Astrocyte (in vitro differentiated cells and primary cell): ENCODE results near the gene ECT2. TPM values are rescaled to one million over a fixed set of nuclear protein-coding genes. Genes with fewer than 3 reads are reported as not detected.
"Not testable (repeated sequence)": the region's sequence is repeated elsewhere in the genome, so short reads cannot be mapped to it uniquely, and the experiment has no call there.

Experiments used
- DNase-seq: peaks from one replicate; pipeline ENCODE4 v3.0.0-alpha.2; 2010; ENCODE audit warnings: low read depth
- FAIRE-seq: peaks from 2 replicates; lab custom pipeline; 2011; peaks lifted over from hg19 to GRCh38; lab: Jason Lieb, UNC
- H2AFZ ChIP-seq: 2 replicates; pipeline ENCODE4 v1.6.0; 2012; ENCODE audit warnings: low read depth, low read length, inconsistent platforms
- H3K27ac ChIP-seq: 2 replicates; pipeline ENCODE4 v1.5.1; 2011; ENCODE audit warnings: low read depth, low read length, inconsistent platforms
- H3K27me3 ChIP-seq: 2 replicates; pipeline ENCODE4 v1.6.0; 2011; ENCODE audit warnings: low read length, inconsistent platforms; ENCODE audit not compliant: insufficient read depth
- H3K36me3 ChIP-seq: 2 replicates; pipeline ENCODE4 v1.5.1; 2011; ENCODE audit warnings: low read length, inconsistent platforms; ENCODE audit not compliant: insufficient read depth
- H3K4me1 ChIP-seq: 2 replicates; pipeline ENCODE4 v1.5.1; 2011; ENCODE audit warnings: low read length, inconsistent platforms; ENCODE audit not compliant: insufficient read depth
- H3K4me2 ChIP-seq: 2 replicates; pipeline ENCODE4 v1.6.0; 2012; ENCODE audit warnings: low read length, inconsistent platforms
- H3K4me3 ChIP-seq: 2 replicates; pipeline ENCODE4 v1.5.1; 2011; ENCODE audit warnings: low read depth, mild to moderate bottlenecking, low read length, inconsistent platforms; ENCODE audit not compliant: insufficient read depth
- H3K79me2 ChIP-seq: 2 replicates; pipeline ENCODE4 v1.6.0; 2012; ENCODE audit warnings: mild to moderate bottlenecking, low read length, inconsistent platforms; ENCODE audit not compliant: insufficient read depth
- H3K9ac ChIP-seq: 2 replicates; pipeline ENCODE4 v1.6.0; 2012; ENCODE audit warnings: mild to moderate bottlenecking, low read length, inconsistent platforms
- H3K9me3 ChIP-seq: 2 replicates; pipeline ENCODE4 v1.5.1; 2012; ENCODE audit warnings: low read depth, mild to moderate bottlenecking, low read length, inconsistent platforms; ENCODE audit not compliant: insufficient read depth
- H4K20me1 ChIP-seq: 2 replicates; pipeline ENCODE4 v1.6.0; 2012; ENCODE audit warnings: low read length, inconsistent platforms; ENCODE audit not compliant: insufficient read depth
- H3K27ac Mint-ChIP-seq: one replicate; pipeline ENCODE4 v1.8.0; 2021; ENCODE audit warnings: mild to moderate bottlenecking, mixed read lengths; ENCODE audit not compliant: unreplicated experiment
- H3K27me3 Mint-ChIP-seq: one replicate; pipeline ENCODE4 v1.8.0; 2021; ENCODE audit warnings: low read depth, mixed read lengths; ENCODE audit not compliant: unreplicated experiment
- H3K36me3 Mint-ChIP-seq: one replicate; pipeline ENCODE4 v1.8.0; 2021; ENCODE audit warnings: low read depth, mixed read lengths; ENCODE audit not compliant: unreplicated experiment
- H3K4me1 Mint-ChIP-seq: one replicate; pipeline ENCODE4 v1.8.0; 2021; ENCODE audit warnings: low read depth, mixed read lengths; ENCODE audit not compliant: unreplicated experiment
- H3K4me3 Mint-ChIP-seq: one replicate; pipeline ENCODE4 v1.8.0; 2021; ENCODE audit warnings: mild to moderate bottlenecking, moderate library complexity, mixed read lengths; ENCODE audit not compliant: unreplicated experiment
- H3K9me3 Mint-ChIP-seq: one replicate; pipeline ENCODE4 v1.8.0; 2021; ENCODE audit warnings: mild to moderate bottlenecking, mixed read lengths; ENCODE audit not compliant: unreplicated experiment
- EZH2 ChIP-seq: IDR thresholded peaks from 2 replicates; pipeline ENCODE4 v1.6.1; 2012; ENCODE audit warnings: mild to moderate bottlenecking, low read length, inconsistent platforms; ENCODE audit not compliant: insufficient read depth
- total RNA-seq: library from RNA; stranded (reverse); gene quantifications from 2 replicates; pipeline ENCODE4 v1.2.1, GENCODE V29; 2021
- TF ChIP-seq, protein P1 (sequence below): IDR thresholded peaks from 2 replicates; pipeline ENCODE4 v1.5.1; 2011; ENCODE audit warnings: low read depth, mild to moderate bottlenecking, inconsistent platforms, low read length, moderate library complexity; ENCODE audit not compliant: insufficient read depth

ECT2 gene
- total RNA-seq, 1 donor from 2014 or later: 16.4 TPM

DNA sequence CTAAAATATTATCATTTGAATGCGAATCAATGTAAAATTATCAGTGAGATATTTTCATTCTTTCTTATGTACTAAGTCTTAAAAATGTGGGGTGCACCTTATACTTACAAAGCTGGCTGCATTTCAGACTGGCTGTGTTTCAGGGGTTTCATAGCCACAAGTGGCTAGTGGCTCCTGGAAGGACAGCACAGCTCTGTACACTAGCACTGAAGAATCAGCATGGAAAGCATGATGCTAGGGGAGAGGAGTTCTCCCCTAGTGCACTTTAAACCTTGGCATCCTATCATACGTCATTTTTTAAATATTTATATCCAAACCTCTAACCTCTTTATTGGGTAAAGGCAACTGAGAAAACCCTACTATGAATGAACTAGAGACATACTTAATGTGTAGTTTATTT lies 66.4 kb downstream of the ECT2 start:
- Histone ChIP-seq H3K79me2 (no peaks in the 10 kb centered on the region), H3K4me2 (no peak overlapping the region), H3K4me1 (no peaks in the 10 kb centered on the region), H3K27ac (no peak overlapping the region), H3K27me3 (no peaks in the 10 kb centered on the region), H3K4me3 (no peak overlapping the region), H3K9ac (no peak overlapping the region), H3K36me3 (peaks cover 3% of the 10 kb centered on the region), H2AFZ (no peak overlapping the region), H3K9me3 (no peaks in the 10 kb centered on the region), H4K20me1 (no peaks in the 10 kb centered on the region)
- H3K36me3 Mint-ChIP-seq: no peaks in the 10 kb centered on the region
- H3K27me3 Mint-ChIP-seq: no peaks in the 10 kb centered on the region
- H3K9me3 Mint-ChIP-seq: no peaks in the 10 kb centered on the region
- peaks cover 3% of the 10 kb centered on the region for H3K4me1 Mint-ChIP-seq
- no peak for DNase-seq
- TF ChIP-seq, protein P1, sequence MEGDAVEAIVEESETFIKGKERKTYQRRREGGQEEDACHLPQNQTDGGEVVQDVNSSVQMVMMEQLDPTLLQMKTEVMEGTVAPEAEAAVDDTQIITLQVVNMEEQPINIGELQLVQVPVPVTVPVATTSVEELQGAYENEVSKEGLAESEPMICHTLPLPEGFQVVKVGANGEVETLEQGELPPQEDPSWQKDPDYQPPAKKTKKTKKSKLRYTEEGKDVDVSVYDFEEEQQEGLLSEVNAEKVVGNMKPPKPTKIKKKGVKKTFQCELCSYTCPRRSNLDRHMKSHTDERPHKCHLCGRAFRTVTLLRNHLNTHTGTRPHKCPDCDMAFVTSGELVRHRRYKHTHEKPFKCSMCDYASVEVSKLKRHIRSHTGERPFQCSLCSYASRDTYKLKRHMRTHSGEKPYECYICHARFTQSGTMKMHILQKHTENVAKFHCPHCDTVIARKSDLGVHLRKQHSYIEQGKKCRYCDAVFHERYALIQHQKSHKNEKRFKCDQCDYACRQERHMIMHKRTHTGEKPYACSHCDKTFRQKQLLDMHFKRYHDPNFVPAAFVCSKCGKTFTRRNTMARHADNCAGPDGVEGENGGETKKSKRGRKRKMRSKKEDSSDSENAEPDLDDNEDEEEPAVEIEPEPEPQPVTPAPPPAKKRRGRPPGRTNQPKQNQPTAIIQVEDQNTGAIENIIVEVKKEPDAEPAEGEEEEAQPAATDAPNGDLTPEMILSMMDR: no peak
- no peak for TF ChIP-seq EZH2
- H3K4me3 Mint-ChIP-seq: no peak overlapping the region
- no peak overlapping the region for H3K27ac Mint-ChIP-seq
- FAIRE-seq: no peak

DNA sequence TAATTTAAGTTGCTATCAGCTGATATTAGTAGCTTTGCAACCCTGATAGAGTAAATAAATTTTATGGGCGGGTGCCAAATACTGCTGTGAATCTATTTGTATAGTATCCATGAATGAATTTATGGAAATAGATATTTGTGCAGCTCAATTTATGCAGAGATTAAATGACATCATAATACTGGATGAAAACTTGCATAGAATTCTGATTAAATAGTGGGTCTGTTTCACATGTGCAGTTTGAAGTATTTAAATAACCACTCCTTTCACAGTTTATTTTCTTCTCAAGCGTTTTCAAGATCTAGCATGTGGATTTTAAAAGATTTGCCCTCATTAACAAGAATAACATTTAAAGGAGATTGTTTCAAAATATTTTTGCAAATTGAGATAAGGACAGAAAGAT lies 70.0 kb downstream of the ECT2 start:
- no peaks in the 10 kb centered on the region for H3K36me3 Mint-ChIP-seq
- H3K27ac Mint-ChIP-seq: no peak overlapping the region
- Histone ChIP-seq H2AFZ (no peak overlapping the region), H3K4me2 (no peak overlapping the region), H3K36me3 (peaks cover 3% of the 10 kb centered on the region), H3K27me3 (no peaks in the 10 kb centered on the region), H3K4me1 (no peaks in the 10 kb centered on the region), H3K9ac (no peak overlapping the region), H4K20me1 (no peaks in the 10 kb centered on the region), H3K79me2 (no peaks in the 10 kb centered on the region), H3K4me3 (no peak overlapping the region), H3K27ac (no peak overlapping the region), H3K9me3 (no peaks in the 10 kb centered on the region)
- no peak overlapping the region for H3K4me3 Mint-ChIP-seq
- FAIRE-seq (no peak), DNase-seq (no peak)
- H3K4me1 Mint-ChIP-seq: no peaks in the 10 kb centered on the region
- H3K9me3 Mint-ChIP-seq: no peaks in the 10 kb centered on the region
- TF ChIP-seq, protein P1: no peak
- no peak for TF ChIP-seq EZH2
- no peaks in the 10 kb centered on the region for H3K27me3 Mint-ChIP-seq

DNA sequence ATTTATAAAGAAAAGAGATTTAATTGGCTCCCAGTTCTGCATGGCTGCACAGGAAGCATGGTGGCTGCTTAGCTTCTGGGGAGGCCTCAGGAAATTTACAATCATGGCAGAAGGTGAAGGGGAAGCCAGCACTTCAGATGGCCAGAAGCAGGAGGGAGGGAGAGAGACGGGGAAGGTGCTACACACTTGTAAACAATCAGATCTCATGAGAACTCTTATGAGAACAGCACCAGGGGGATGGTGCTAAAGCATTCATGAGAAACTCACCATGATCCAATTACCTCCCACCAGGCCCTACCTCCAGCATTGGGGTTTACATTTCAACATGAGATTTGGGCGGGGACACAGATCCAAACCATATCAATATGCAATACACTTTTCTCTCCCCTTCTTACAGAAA lies 73.7 kb downstream of the ECT2 start:
- Histone ChIP-seq H3K27me3 (no peaks in the 10 kb centered on the region), H2AFZ (no peak overlapping the region), H3K4me2 (no peak overlapping the region), H3K27ac (no peak overlapping the region), H3K79me2 (no peaks in the 10 kb centered on the region), H3K36me3 (no peaks in the 10 kb centered on the region), H4K20me1 (no peaks in the 10 kb centered on the region), H3K9ac (no peak overlapping the region), H3K4me3 (no peak overlapping the region), H3K4me1 (no peaks in the 10 kb centered on the region), H3K9me3 (no peaks in the 10 kb centered on the region)
- Mint-ChIP-seq H3K4me1 (no peaks in the 10 kb centered on the region), H3K27me3 (no peaks in the 10 kb centered on the region), H3K4me3 (no peak overlapping the region), H3K36me3 (no peaks in the 10 kb centered on the region), H3K9me3 (no peaks in the 10 kb centered on the region), H3K27ac (no peak overlapping the region)
- no peak for FAIRE-seq
- TF ChIP-seq EZH2: no peak
- TF ChIP-seq, protein P1: no peak
- no peak for DNase-seq

DNA sequence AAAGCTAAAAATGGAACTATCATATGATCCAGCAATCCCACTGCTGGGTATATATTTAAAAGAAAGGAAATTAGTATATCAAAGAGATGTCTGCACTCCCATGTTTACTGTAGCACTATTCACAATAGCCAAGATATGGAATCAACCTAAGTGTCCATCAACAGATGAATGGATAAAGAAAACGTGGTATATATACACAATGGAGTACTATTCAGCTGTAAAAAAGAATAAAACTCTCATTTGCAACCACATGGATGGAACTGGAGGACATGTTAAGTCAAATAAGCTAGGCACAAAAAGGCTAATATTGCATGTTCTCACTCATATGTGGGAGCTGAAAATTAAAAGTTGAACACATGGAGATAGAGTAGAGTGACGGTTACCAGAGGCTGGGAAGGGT lies 76.7 kb downstream of the ECT2 start:
- FAIRE-seq, H3K4me3 ChIP-seq, H3K4me1 Mint-ChIP-seq, H4K20me1 ChIP-seq, H3K36me3 ChIP-seq, H3K4me2 ChIP-seq, H3K27me3 ChIP-seq, H3K4me1 ChIP-seq, H2AFZ ChIP-seq, H3K27me3 Mint-ChIP-seq, H3K27ac Mint-ChIP-seq, H3K79me2 ChIP-seq, H3K9me3 ChIP-seq, H3K9ac ChIP-seq, H3K4me3 Mint-ChIP-seq, H3K27ac ChIP-seq, H3K9me3 Mint-ChIP-seq, H3K36me3 Mint-ChIP-seq, DNase-seq: not testable (repeated sequence)
